CD4-positive, alpha-beta T cell treated with Interleukin-2 at 100 ng/mL for 4 hours (primary cell): Measurements from ENCODE around the gene TNS1.
"Not testable (repeated sequence)": the region's sequence is repeated elsewhere in the genome, so short reads cannot be mapped to it uniquely, and the experiment has no call there.

ENCODE experiments used
- DNase-seq: peaks from one replicate; pipeline ENCODE4 v3.0.0-alpha.2; 2020; ENCODE audit warnings: low spot score

TNS1 gene

DNA sequence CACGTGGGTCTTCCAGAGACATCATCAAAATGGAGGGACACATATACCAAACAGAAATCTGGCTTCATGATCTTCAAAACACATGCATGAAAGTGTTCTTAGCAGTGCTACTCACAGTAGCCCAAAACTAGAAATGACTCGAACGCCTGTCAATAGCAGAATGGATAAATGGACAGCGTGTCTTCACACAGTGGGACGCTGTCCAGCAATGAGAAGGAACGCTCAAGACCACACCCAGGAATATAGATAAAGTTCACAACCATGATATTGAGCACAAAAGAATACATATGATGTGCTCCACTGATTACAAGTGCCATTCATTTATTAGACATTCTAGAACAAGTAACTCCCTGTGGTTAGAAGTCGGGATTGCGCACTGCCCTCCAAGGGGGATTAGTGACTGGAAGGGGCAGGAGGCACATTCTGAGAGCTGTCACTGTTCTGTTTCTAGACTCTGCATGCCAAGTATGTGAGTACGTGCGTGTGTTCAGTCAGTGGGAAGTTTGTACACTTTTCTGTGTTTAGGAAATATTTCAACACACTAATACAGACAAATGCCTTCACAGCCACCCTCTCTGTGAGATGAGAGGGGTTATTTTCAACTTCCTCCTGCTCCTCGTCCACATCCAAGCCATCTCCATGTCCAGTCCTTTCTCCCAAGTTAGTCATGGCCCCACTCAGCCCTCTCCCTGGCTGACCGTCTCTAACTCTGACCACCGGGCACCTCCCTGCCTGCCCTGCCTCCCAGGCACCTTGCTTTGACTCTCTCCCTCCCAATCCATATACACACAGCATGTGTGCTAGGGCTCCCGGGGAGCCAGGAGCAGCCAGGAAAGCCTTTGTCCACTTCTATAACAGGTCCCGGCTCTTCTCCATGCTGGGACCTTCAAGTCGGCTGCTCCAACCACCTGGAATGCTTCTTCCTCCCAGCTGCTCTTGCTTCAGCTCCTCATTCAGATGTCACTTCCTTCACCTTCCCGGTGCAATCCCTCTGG, 26.9 kb upstream of the TNS1 start:
- no peak for DNase-seq

DNA sequence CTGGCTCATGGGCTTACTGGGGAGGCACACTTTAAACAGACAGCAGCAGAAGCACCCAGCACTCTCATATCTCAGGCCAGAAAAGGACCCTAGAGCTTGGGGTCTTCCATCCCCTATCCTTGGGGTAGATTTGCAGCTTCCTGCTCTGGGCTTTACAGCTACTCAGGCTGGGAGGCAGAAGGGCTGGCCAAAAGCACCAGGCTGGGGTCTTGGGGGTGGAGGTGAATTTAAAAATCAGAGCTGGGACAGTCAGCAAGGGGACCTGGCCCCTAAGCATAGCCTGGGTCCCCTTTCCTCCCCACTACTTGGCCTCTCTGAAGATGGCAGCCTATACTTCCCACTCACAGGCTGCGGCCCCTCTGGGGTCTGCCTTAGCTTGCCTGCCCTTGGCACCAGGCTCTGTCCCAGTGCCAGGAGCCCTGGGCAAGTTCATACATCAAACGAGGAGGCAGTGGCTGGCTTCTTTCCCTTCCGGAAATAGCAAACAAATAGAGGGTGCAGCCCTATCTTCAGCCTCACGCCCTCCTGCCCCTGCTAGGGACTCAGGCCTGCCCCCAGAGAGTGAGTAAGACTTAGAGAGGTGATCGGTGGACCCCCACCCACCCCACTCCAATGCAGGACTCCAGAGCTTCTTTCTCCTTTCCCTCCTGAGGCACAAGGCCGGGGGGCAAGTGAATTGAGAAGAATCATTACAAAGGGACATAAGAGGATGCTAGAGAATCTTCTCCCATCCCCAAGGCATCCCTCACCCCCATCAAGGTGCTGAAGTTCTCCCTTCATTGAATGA, 26.0 kb upstream of the TNS1 start:
- DNase-seq, result no peak

DNA sequence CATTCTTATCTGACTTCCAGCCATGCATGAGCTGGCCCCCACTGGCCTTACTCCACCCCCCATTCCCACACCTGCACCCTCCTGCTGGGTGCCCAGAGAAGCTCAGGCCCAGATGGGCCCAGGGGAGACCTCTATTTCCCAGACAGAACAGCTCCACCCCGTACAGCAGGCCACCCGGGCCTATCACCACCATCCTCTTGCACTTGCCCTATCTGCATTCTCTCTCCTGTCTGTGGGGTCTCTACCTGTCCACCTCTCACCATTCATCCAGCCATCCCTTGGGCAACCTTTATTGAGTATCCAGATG, 25.3 kb upstream of the TNS1 start:
- DNase-seq, result no peak

DNA sequence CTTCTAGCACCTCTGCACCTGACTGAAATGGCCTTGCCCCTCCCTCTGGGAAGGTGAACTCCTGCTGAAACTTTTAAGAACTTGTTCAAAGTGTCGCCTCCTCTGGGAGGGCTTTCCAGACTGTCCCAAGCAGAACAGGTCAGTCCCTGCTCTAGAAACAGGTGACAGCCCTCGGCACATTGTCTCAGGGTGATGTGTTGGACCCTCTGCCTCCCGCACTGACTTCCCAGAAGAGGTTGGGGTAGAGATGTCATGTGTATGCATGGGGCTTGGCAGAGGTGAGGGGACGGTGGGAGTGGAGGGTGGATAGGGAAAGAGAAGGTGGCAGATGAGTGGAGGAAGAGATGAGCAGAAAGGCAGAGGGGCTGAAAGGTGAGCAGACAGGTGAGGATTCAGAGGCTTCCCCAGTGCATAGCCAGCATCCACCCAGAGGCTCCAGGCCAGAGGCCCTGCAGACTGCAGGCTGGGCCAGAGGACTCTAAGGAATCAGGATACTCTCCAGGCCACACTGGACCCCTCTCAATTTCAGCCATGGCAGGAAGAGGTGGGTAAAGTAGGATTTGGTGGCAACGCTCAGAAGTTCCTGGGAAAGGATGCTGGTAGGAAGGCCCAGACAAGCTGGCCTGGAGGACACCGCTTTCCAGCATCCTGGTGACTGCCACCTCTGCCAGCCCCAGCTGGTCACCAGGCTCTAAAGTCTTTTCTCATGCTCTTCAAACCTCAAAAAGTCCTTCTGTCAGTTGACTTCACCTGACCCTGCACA, 24.8 kb upstream of the TNS1 start:
- no peak for DNase-seq

DNA sequence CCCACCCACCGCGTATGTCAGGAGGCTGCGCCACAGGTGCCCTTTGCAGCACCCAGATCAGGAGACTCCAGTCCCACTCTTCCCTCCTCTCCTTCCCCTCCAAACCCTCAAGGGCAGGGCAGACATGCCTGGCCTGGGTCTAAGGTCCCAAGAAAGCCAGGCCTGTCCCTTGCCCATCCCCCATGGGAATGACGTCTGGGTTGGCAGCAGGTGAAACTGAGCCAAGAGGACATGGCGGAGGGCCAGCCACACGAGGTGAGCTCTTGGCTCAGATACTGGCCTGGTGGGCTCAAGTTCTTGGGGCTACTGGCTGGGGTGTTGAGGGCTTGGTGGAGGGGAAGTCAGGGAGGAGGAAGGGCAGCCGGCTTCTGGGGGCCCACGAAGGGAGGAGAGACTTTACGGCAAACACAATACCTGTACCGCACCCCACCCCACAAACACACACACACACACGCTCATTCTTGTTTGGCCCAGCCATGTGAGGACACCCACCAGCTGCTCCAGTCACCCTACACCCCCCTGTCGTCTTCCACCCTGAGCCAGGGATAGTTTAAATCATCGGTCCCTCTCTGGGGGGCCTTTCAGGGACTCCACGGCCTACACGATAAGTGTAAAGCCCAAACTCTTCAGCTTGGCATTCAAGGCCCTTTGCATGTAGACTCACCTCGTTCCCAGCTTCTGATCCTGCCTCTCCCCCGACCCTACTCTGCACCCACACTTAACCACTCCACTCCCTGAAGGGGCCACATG, 24.1 kb upstream of the TNS1 start:
- no peak for DNase-seq

DNA sequence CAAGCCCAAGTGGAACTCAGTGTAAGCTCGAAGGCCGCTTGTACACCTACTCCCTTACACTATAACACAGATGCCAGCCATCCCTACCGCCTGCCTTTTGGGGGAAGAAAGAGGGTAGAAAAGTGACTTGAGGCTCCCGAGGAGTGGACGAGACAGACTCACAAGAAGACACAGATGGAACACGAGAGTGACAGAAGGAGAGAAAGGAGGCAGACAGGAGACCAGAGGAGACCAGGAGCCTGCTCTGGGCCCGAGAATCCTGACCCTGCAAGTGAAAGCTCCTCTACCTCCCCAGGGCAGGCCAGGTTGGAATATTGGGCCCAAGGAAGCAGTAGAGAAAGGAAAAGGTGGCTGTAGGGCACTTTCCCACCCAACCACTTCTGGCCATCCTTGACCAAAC, 23.4 kb upstream of the TNS1 start:
- no peak for DNase-seq

DNA sequence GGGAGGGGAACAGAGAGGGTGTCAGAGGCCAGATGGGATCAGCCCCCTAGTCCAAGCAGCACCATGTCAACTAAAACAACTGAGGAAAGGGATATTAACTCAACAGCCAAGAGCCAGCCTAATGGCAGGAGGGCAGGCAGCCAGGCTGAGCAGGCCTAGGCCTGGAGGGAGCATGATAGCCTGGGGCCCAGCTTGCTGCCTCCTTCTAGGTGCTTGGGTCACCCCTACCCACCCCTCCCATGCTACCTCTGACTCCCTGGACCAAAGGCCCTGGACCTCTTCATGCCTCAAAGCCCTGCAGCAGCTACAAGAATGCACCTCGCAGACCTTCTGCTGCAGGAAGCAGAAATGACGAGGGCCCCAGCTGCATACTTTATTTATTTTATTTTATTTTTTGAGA, 22.1 kb upstream of the TNS1 start:
- DNase-seq, result no peak

DNA sequence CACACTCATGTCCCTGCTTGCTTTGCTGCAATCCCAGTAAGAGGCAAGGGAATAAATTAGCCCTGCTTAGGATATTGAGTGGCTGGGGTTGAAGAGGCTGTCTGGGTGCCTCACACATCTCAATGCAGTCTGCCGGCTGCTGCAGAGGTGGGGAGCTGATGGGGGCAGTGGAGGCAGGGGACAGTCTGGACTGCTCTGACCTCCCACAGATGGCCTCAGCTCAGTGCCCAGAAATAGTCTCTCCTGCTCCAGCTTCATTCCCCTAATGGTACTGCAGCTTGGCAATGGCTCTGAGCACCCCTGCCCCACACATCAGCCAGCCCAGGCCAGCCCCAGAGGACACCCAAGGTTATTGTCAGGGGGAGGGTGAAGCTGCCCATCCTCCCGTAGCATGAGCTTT, 21.5 kb upstream of the TNS1 start:
- no peak for DNase-seq

DNA sequence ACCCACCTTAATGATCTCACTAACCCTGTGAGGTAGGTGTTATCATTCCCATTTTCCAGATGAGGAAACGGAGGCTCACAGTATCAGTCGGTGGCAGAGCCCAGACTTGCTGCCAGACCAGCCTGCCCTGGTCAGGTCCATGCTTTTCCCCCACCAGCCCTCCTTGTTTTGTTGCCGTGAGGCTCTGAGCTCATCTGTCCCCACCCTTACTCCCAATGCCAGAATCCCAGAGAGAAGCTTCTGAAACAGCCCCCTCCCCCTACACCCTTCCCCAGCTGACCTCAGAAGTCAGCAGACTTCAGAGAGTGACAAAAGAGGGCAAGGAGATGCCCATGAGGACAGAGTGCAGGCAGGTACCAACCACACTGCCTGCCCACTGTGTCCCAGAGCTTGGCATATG, 20.8 kb upstream of the TNS1 start:
- no peak for DNase-seq

DNA sequence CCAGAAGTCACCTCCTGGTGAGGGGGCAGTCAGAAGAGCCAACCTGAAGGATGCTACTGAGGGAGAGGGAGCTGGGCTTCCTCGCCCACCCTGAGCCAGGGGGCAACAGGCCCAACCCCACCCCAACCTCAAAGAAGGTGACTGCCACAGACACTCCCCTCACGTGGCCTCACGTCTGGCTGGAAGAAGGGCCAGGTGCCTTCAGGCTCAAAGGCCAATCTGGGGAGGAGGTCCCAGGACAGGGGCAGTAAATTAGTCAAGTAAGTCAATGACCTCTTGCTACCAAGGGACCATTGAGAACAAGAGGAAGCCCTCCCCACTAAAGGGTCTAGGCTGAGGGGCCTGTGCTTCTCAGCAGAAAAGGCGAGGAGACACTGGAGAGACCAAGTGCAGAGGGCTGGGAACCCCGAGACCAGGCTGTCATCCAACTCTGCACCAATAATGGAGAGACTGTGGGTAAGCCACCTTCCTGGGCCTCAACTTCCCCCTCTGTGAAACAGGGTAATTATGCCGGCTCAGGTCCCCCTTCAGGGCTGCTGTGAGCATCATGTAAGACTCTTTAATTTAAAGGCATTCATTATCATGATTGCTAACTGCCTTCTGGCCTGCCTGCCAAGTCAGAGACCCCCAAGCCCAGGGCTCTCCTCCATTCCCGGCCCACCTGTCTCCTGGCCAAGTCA, 20.2 kb upstream of the TNS1 start:
- no peak for DNase-seq

DNA sequence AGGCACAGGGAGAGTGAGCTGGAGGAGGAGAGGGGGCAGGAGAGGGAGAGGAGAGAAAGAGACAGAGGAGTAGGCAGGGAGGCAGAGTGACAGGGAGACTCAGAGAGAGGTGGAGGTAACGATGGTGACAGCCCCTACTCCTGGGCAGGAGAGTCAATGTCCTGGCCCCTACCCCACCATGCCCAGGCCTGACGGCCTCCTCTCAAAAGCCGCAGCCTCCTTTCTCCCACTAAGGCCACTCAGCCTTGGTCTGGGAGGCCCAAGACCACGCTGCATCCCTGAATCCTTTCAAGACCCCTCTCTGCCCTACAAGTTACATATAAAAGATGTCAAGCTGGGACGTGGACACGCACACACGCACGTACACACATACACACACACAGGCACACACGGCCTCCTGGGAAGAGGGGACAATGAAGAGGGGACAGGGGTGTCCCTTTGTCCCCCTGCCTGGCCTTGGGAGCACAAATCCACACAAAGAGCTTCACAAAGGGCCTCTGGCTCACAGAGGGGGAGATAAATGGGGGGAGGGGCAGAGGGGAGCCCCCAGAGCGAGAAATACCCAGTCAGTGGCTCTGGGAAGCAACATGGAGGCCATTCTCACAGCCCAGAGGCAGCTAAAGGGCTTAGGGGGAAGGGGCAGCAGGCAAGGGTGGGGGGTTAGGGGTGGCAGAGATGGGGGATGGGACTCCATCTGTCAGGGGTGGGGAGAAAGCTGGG, 19.5 kb upstream of the TNS1 start:
- DNase-seq, result no peak

DNA sequence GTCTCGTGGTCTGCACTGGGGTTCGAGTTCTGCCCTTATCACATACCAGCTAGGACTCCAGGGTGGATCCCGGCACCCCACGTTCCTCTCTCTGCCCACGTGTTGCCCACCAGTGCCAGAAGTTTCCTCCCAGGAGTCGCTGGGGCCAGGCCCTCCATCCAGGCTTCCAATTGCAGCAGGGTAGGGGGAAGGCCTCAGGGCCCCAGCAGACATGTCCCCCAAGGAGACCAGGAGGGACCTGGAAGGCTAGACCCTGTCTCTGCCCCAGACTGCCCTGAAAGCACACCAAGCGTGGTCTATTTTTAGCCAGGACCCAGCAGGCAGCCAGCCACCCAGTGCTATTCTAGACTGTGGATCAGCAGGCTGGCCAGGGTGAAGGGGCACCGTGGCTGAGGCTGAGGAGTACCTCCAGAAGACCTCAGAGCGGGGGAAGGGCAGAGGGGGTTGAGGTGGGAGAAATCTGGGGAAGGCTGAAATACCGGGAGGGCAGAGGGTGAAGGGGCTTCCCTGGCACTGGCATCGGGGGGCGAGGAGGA, 18.8 kb upstream of the TNS1 start:
- DNase-seq, result no peak

DNA sequence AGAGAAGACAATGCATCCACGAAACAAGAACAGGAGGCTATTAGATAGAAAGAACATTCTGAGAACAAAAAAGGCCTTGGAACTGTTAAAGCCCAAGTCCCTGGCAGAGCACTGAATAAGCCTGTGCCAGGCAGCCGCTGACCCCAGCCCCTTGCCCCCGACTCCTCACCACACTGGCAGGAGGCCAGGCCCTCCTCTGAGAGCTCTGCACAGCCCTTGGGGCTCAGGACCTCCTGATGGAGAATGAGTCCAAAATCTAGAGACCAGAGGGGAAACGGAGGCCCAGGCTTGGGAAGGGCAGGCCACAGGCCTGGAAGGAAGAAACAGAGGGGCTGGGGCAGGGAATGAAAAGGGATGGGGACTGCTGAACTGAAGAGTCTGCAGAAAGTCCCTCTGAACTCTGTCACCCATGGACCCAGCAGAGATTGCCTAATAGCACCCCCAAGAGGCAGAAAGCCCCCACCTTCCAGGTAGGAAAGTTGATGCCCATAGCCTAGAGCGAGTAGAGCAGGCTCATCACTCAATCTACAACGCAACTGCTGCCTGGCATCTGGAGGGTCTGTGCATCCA, 18.3 kb upstream of the TNS1 start:
- no peak for DNase-seq

DNA sequence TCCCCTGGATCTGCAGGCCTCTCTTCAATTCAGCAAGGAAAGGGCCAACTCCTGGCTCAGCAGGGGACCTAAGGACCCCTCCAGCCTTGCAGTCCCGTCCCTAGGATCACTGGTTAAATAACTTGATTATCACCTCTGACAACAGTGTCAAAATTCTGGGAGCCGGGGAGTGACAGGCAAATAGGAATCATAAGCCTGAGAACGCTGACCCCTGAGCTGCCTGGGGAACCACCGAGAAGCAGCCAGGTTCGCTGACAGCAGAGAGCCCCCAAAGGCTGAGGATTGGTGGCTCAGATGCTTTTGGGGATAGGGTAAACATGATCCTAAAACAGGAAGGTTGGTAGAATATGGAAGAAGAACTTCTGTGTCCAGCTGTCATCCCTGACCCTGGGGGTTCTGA, 17.5 kb upstream of the TNS1 start:
- DNase-seq, result no peak

DNA sequence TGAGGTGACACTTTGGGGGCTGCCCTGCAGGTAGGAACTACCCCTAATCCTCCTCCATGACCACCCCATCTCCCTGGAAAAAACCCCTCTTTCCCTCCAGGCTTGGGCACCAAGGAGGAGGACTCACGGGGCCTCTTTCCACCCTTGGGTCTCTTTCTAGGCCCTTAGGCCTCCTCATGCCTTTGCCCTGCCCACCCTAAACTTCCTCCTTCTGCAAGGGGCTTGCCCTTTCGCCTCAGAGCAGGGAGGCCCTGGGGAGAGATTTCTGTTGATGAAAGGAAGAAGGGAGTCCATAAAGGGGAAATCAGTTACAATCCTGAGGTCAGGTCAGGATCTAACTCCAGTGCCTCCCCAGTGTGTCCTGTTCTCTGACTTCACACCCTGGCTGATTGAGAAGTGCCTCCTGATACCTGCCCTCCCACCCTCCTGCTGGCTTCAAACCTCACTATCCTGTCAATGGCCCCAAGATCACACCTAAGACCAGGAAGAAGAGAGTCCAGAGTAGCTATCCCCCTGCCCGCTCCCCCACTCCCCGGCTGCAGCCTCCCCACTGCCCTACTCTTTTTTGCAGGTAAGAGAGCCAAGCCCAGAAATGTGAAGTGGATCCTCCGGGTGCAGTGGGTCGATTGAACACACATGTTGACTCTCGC, 16.7 kb upstream of the TNS1 start:
- no peak for DNase-seq

DNA sequence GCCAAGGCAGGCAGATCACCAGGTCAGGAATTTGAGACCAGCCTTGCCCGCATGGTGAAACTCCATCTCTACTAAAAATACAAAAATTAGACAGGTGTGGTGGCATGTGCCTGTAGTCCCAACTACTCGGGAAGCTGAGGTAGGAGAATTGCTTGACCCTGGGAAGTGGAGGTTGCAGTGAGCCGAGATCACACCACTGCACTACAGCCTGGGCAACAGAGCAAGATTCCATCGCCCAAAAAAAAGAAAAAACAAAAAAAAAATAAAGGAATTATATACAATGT, 16.0 kb upstream of the TNS1 start:
- not testable (repeated sequence) for DNase-seq

DNA sequence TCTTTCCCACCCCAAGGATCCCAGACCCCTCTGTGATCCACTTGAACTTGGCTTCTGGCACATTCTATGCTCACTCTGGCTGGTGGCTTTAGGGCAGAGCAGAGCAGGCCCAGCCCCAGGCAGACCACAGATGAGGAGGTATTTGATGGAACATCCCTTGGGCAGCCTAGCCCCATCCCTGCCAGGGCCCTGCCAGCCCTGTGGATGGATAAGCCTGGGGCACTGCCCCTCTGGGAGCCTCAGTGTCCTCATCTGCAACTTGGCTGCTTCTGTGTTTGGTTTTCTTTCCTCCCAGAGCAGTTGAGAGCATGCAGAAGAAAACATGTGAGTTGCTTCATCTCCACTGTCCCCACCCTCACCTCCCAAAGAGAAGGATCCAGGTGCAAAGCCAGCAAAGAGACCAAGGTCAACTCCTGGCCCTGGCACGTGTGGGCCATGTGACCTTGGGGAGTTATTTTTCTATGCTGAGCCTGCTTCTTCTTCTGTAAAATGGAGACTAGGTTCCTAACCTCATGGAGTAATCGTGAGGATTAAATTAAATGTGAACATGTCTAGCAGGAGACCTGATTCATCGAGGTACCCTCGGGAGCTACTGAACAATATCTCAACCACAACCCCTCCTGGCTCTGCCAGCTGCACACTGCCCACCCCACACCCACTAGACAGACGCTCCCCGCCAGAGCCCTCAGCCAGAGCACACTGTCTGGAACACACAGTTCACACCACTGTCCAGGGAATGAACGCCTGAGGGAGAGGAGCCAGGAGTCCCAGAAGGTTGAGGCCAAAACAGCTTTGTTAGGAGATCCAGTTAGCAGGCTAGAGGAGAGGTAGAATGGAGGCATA, 14.6 kb upstream of the TNS1 start:
- no peak for DNase-seq

DNA sequence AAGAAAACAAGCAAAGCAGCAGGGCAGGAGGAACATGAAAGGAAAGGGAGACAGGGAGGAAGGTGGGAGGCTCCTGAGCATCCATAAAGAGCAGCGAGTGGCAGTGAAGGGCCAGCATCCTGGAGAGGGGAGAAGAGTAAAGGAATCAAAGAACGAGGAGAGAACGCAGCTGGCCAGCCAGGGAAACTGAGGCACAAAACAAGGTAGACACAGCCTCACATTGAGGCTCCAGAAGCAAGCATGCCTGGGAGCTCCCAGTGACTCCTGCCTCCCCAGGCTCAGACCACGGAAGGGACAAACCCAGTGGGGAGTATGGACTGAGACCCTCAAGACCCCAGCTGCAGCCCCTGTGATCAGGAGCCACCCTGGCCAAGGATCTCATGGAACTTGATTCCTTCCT, 14.0 kb upstream of the TNS1 start:
- no peak for DNase-seq
